HT1080 (cell line): ENCODE data around the gene PAX2. TPM values are rescaled to one million over a fixed set of nuclear protein-coding genes. Genes with fewer than 3 reads are reported as not detected.
A peak's percentile ranks its signal among the peaks of the same experiment; 100 is the strongest.
"Not testable (repeated sequence)": the region's sequence is repeated elsewhere in the genome, so short reads cannot be mapped to it uniquely, and the experiment has no call there.

ENCODE experiments used
- DNase-seq: peaks from one replicate; pipeline ENCODE4 v3.0.0-alpha.2; 2015; ENCODE audit warnings: low read depth
- polyA plus RNA-seq, 2 experiments: library from polyadenylated mRNA; depleted of rRNA; stranded (reverse); fragments of >200 nt; gene quantifications; 2 replicates each; pipeline ENCODE4 v1.2.3, GENCODE V29; 2015
- total RNA-seq: library from RNA; depleted of rRNA; stranded (reverse); fragments of >200 nt; shearing (Covaris generic); gene quantifications from 2 replicates; pipeline ENCODE4 v1.2.3, GENCODE V29; 2014; rRNA removed

The PAX2 gene
- not detected in 2 replicates for total RNA-seq
- polyA plus RNA-seq (2015; cell fraction: cytosol; rRNA removed): 0.02 TPM in 1 of 2 replicates, not detected in the other
- not detected in 2 replicates for polyA plus RNA-seq (2015; cell fraction: nucleus; rRNA removed)

DNA sequence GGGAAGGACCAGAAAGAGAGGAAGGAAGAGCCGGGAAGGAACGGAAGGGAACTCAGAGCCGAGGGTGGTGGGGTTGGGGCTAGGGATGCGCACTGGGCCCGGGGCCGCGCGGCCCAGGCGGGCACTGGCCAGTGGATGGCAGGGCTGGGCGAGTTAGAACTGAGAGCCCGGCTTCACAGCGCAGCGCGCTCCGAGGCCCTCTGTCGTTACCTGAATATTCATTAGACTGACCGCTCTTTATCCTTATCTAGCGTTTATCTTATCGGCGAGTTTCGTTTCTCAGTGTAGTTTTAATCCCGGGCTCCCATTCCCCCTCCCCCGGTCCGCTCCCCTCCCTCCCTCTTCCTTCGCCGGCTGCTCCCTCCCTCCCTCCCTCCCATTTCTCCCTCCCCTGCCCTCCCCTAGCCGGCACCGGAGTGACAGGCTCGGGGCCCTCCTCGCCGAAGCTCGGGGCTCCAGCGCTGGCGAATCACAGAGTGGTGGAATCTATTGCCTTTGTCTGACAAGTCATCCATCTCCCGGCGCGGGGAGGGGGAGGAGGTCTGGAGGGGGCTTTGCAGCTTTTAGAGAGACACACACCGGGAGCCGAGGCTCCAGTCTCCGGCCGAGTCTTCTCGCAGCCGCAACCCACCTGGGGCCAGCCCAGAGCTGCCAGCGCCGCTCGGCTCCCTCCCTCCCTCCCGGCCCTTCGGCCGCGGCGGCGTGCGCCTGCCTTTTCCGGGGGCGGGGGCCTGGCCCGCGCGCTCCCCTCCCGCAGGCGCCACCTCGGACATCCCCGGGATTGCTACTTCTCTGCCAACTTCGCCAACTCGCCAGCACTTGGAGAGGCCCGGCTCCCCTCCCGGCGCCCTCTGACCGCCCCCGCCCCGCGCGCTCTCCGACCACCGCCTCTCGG, at the start of gene PAX2:
Gene PAX2, plus strand, starts transcription at position 596 of the 895 bp plus-strand sequence. CDS start 679 bp downstream, outside the sequence.
- DNase-seq: no peak

GRCh38 chr10:100696477-100696901, 48.9 kb upstream of the PAX2 start:
- DNase-seq: no peak

DNA sequence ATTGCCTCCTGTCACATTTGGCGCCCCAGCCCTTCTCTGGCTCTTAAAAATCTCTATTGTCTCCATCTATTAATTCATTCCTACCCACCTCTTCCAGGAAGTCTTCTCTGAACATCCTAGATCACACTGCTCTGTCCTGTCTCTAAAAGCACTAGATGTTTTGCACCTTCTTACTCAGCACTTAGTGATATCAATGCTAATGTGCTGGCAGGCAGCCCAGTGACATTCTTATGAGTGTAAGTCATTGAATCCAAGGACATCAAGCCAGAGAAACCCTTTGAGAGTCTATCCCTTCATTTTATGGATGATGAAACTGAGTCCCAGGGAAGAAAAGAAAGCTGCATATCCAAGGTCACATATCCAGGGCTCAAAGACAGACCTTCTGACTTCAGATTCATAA, 48.3 kb upstream of the PAX2 start:
- peak; percentile 49 for DNase-seq

DNA sequence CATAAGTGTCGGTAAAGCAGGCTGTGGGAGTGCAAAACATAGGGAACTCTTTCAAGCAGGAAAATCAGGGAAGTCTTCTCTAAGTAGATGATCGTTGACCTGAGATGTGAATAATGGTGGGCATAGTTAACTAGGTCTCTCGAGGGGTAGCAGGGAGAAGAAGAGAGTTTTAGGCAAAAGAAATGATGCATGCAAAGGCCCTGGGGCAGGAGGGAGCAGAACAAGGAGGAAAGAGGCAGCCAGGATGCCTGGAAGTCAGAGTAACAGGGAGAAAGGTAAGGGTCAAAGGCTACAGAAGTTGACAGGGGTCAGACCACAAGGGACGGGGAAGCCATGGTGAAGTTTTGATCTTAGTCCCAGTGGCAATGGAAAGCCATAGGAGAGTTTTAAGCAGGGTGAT, 47.8 kb upstream of the PAX2 start:
- DNase-seq: no peak

- not testable (repeated sequence) for DNase-seq
These were observed 43.7 kb upstream of the PAX2 start for GRCh38 chr10:100701704-100702103.

DNA sequence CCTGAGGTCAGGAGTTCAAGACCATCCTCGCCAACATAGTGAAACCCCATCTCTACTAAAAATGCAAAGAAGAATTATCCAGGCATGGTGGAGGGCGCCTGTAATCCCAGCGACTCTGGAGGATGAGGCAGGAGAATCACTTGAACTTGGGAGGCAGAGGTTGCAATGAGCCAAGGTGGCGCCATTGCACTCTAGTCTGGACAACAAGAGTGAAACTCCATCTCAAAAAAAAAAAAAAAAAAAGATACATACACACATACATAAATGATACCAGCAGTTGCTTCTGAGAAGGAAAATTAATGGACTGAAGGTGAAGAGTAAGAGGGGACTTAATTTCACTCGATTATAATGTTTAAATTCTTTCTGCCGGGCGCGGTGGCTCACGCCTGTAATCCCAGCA, 40.2 kb upstream of the PAX2 start:
- DNase-seq: no peak

- no peak for DNase-seq
These were observed 38.0 kb upstream of the PAX2 start for GRCh38 chr10:100707261-100707848.

DNA sequence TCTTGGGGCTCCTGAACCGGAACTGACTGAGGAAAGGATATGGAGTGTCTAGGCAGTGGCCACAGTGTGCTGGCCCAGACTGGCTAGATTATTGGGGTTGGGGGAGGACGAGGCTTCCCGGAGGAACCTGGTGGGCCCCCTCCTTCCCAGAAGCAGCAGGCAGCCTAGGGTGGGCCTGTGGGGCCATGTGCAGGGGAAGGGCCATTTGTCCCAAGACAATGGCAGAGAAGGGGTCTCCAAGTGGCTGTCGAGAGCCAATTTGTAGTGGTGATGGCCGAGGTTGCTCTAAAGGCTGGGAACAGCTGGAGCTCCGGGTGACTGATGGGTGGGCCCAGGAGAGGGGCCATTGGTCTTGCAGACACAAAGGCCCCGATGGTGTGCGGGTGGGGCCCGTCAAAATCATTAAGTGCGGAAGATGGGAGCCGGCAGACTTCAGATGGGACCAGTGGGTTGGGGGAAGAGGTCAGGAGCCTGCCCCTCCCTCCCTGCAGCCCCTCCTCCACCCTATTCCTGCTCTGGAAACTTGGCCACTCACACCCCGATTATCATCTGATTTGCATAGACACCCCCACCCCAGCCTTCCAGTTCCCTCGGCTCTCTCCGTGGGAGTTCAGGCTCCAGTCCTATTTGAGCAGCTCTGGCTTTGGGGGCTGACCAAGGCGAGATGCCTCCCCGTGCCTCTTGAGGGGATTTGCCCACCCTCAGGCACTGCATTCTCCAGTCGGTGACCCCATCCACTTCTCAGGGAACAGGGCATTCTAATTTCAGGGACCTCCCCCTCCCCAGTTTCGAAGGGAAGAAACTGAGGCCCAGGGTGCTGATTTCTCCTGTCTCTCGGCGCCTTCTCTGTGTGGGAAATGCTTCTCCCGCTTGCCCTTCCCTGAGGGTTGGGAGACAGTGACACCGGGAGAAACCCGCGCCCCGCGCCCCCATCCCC, 36.0 kb upstream of the PAX2 start:
- DNase-seq: no peak

GRCh38 chr10:100710151-100710871, 35.1 kb upstream of the PAX2 start:
- no peak for DNase-seq

DNA sequence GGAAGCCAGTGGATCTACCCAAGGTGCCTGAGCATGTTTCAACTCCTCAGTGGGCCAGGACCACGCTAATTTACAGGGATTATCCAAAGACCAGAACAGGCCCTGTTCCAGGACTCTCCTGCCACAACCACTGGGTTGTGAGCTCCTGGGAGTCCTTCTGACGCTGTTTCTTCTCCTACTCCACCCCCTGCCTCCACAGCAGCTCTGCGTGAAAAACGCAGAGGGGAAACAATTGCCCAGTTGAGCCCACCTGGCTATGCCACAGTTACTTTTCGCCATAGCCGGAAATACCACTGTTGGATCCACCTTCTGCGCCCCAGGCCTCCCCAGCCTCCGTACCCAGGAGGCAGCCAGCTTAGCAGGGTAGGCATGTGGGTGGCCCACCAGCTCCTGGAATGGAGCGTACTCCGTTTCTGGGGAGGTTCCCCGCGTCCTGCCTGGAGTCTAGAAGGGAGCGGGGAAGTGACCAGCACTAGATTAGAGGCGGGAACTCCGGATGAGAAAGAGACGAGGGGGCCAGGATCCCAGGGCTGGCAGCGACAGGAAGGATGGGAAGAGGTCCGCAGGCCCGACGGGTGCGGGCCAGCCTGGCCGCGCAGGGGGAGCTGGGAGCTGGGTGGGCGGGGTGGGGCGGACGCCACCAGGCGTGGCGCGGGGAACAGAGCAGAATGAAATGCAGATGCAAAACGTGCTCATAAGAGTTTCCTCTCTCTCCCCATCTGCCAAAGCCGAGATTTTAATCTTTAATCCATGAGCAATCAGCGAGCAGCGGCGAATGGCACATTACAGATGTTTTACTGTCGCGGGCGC, 32.1 kb upstream of the PAX2 start:
- DNase-seq: no peak

DNA sequence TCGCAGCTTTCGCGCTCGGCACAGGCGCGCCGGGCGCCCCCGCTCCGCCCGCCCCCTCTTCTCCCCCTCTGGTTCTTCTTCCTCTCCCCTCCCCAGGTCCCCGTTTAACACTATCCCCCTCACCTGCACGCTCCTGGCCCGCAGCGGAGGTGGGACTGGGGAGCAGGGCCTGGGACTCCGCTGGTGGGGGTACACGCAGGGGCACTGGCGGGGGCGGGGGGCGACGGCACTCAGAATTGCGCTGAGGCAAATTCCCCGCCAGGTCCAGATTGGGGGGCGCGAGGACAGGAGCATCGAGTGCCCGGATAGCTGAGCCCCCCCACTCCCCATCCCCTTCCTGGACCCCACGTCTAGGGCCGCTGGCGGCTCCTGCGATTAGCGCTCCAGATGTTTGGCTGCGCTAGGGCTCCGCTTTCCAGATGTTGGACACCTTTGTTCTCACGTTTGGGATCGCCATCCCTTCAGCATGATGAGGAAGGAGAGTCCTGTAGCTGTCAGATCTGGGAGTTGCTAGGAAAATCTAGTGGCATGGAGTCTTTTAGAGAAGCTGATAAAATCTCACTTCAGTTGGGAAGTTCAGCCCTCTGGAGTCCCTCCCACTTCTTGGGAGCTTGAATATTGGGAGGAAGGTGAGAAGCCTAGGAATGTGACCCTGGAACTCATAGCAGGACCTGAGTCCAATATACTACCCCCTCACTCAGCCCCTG, 31.4 kb upstream of the PAX2 start:
- DNase-seq: no peak

DNA sequence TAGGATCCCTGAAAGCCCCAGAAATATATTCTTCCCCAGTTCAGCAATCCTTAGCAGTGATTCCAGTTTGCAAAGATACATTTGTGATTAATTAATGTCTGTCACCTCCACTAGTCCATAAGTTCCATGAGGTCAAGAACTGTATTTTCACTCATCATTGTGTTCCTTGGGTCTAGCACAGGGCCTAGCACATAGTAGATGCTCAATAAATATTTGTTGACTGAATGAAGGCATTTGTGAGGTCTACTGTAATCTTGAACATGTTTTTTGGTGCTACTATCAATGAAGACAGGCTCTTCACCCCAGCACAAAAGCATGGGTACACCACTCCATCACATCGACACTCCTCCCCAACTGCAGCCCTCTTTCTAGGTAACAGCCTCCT, 30.8 kb upstream of the PAX2 start:
- DNase-seq: no peak

- DNase-seq: no peak
These were observed 30.3 kb upstream of the PAX2 start for GRCh38 chr10:100715101-100715444.

DNA sequence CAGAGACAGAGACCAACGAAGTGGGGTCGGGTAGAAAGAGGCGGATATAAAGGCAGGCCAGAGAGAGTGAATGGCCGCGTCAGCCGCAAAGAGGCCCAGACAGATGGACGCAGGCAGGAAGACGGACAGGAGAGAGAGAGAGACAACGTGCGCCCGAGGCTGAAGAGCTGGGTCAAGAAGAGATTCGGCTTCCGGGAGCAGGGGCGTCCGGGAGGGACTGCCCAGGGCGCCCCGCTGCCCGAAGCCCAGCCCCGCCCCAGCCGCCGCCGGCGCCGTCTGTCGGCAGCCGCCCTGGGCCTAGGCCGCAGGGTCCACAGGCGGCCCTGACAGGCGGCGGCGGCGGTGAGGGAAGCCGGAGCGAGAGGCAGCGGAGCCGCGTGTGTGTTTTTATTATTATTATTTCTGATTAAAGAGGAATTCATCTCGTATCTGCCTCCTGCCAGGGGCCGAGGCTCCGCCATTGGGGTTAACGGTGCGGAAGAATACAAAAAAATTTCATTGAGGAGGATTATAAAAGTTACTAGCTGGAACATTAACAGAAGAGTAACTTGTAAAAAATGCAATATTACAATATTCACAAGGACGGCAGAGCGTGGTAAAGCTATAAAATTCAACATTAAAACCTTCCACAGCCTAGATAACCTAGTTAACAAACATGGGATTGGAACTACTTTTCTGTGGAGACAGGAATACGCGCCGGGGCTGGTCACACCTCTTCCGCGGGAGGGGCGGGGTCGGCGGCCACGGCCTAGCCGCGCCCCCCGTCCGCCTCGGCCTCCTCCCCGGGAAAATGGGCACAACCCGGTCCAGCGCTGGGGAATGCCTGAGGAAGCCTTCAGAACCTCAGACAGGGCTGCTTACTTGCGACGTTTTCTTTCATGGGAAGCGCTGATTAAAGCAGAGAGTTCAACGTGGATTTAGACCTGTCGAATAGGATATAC, 29.7 kb upstream of the PAX2 start:
- no peak for DNase-seq

DNA sequence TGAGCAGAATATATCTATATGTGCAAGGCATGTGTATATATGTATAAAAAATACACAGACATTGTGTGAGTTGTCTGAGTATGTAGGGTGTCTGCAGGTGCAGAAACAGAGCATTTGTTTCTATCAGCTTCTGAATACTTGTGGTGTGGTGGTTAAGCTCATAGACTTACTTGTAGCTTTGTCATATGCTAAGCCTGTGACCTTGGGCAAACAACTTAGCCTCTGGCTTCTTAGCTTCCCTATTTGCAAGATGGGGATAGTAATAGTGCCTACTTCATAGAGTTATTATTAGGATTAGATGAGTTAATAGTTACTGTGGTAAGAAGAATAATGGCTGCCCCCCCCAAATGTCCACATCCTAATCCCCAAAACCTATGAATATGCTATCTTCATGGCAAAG, 28.2 kb upstream of the PAX2 start:
- DNase-seq: no peak

GRCh38 chr10:100718197-100718742, 27.1 kb upstream of the PAX2 start:
- no peak for DNase-seq

DNA sequence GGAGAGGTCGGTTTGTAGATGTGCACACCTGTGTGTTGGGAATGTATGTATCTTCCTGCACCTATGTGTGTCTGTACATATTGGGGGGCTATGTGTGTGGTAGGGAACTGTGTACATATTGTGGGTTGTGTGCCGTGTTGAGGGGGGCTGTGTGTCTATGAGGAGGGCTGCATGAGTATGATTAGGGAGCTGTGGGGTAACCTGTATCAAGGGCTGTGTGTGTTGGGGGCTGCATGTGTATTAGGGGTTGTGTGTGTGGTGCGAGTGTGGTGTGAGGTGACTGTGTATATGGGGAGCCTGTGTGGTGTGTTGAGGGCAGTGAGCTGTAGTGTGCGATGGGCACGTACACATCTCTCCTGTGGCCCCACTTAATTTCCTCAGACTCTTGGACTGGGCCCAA, 22.2 kb upstream of the PAX2 start:
- DNase-seq: no peak
